ENCODE data around the gene SAMD9.

SAMD9 gene

GRCh38 chr7:93117852-93118530 lies at the start of gene SAMD9:
Gene SAMD9, minus strand, starts transcription at chr7:93117979. Its CDS starts 11,882 bp downstream, at chr7:93106097.
- DNase-seq (ENCODE audit: low spot score) = peak; percentile 79
- TF ChIP-seq CTCF (IDR thresholded peaks at IDR 0.05; ENCODE audit: extremely low read depth, missing control alignments) = no peak

GRCh38 chr7:93165447-93165846 lies 47.7 kb upstream of the SAMD9 start:
- DNase-seq (ENCODE audit: low spot score) = peak; percentile 34
- no peak for TF ChIP-seq CTCF (IDR thresholded peaks at IDR 0.05; ENCODE audit: extremely low read depth, missing control alignments)

DNA sequence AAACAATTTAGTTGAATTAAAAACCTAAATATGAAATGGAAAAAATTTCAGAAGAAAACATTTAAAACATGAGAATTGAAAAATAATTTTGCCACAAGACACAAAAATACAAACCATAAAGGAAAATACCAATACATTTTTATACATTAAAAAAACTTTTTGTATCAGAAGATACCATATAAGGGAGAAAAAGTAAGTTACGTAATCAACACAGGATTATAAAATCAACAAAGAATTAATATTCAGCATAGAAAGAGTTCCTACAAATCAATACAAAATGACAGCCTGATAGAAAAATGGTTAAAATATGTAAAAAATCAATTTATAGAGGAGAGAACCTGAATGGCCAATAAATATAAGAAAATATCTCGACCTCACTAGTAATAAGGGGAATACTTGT lies 47.0 kb upstream of the SAMD9 start:
- no peak for TF ChIP-seq CTCF (IDR thresholded peaks at IDR 0.05; ENCODE audit: extremely low read depth, missing control alignments)
- no peak for DNase-seq (ENCODE audit: low spot score)

DNA sequence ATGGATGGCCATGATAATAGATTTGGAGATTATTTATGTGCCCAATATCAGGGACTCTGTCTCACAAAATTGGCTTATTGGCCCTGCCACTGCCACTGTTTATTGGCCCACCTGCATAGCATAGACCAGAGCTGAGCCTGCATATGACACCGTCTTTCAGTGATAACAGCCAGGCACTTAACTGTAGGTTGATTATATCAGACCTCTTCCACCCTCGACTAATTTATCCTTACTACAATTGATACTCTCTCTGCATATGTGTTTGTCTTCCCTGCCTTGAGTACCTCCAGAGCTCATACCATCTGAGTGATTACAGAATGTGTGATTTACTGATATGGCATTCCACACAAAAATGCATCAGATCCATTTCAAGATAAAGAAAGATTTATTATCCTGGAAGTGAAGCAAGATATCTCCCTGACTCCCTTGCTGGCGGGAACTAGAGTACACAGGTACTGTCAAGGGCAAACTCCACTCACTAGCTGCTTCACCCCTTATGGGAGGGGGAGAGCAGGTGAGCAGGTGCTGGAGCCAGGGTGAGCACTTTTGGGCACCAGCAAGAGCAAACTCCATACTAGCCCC lies 43.5 kb upstream of the SAMD9 start:
- DNase-seq (ENCODE audit: low spot score) = no peak
- no peak for TF ChIP-seq CTCF (IDR thresholded peaks at IDR 0.05; ENCODE audit: extremely low read depth, missing control alignments)

GRCh38 chr7:93160410-93160809 lies 42.6 kb upstream of the SAMD9 start:
- no peak for TF ChIP-seq CTCF (IDR thresholded peaks at IDR 0.05; ENCODE audit: extremely low read depth, missing control alignments)
- no peak for DNase-seq (ENCODE audit: low spot score)

DNA sequence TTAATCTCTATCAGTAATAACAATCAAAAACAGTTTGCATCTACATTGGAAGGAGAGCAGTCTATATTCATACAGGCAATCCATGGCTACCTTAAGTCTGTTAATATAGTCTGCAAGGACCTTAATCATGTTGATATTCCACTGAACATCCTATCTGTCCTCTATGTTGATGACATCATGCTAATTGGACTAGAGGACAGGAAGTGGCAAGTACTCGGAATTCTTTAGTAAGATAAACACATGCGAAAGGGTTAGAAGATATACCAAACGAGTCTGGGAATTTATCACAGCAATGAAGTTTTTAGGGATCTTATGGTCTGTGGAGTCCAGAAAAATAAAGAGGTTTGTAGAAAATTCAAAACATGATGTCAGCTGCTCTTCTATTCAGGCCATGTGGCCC lies 41.7 kb upstream of the SAMD9 start:
- no peak for DNase-seq (ENCODE audit: low spot score)
- no peak for TF ChIP-seq CTCF (IDR thresholded peaks at IDR 0.05; ENCODE audit: extremely low read depth, missing control alignments)

- no peak for DNase-seq (ENCODE audit: low spot score)
- TF ChIP-seq CTCF (IDR thresholded peaks at IDR 0.05; ENCODE audit: extremely low read depth, missing control alignments) = no peak
Observed at GRCh38 chr7:93156884-93157283, 39.1 kb upstream of the SAMD9 start.
